ENCODE measurements around the gene AMHR2. TPM values are rescaled to one million over a fixed set of nuclear protein-coding genes. Genes with fewer than 3 reads are reported as not detected.
"Not testable (repeated sequence)": the region's sequence is repeated elsewhere in the genome, so short reads cannot be mapped to it uniquely, and the experiment has no call there.

Gene AMHR2
- polyA plus RNA-seq, 4 donors, result 0.04 to 12.9 (median 0.81) TPM; not detected in 1

GRCh38 chr12:53402351-53402750 is 21.3 kb upstream of the AMHR2 start:
- FAIRE-seq; H3K27ac ChIP-seq (ENCODE audit: low read depth in 1 of 3, low read length in 2 of 3); H3K9me3 ChIP-seq (ENCODE audit: control insufficient read depth in 2 of 2, insufficient read depth in 1 of 2, low read depth in 1 of 2, low read length in 1 of 2); H3K27me3 ChIP-seq (ENCODE audit: control insufficient read depth in 3 of 3, insufficient read depth in 3 of 3, low read length in 3 of 3); H3K4me1 ChIP-seq (ENCODE audit: control insufficient read depth in 3 of 3, insufficient read depth in 2 of 3, low read depth in 1 of 3, low read length in 2 of 3); H3K4me3 ChIP-seq (ENCODE audit: low read depth in 1 of 3, low read length in 3 of 3); DNase-seq: not testable (repeated sequence)
- peaks cover 0 to 69% (median 3%) of the 10 kb centered on the region in 3 donors for H3K36me3 ChIP-seq (ENCODE audit: control insufficient read depth in 3 of 3, insufficient read depth in 2 of 3, low read depth in 1 of 3, low read length in 3 of 3)
- 95 to 99% (median 97%) methylated on average over 15 to 16 of the region's 16 CpGs for WGBS, 3 donors

- H3K9me3 ChIP-seq (ENCODE audit: control insufficient read depth in 2 of 2, insufficient read depth in 1 of 2, low read depth in 1 of 2, low read length in 1 of 2), result no peaks in the 10 kb centered on the region
- no peak overlapping the region for H3K4me3 ChIP-seq (ENCODE audit: low read depth in 1 of 3, low read length in 3 of 3)
- WGBS, 3 donors, result 87 to 88% (median 87%) methylated on average over 6 to 7 of the region's 7 CpGs
- H3K36me3 ChIP-seq (ENCODE audit: control insufficient read depth in 3 of 3, insufficient read depth in 2 of 3, low read depth in 1 of 3, low read length in 3 of 3), result peaks cover 0 to 71% (median 3%) of the 10 kb centered on the region in 3 donors
- no peak overlapping the region for H3K27ac ChIP-seq (ENCODE audit: low read depth in 1 of 3, low read length in 2 of 3)
- DNase-seq, result no peak
- H3K4me1 ChIP-seq (ENCODE audit: control insufficient read depth in 3 of 3, insufficient read depth in 2 of 3, low read depth in 1 of 3, low read length in 2 of 3), result no peaks in the 10 kb centered on the region
- H3K27me3 ChIP-seq (ENCODE audit: control insufficient read depth in 3 of 3, insufficient read depth in 3 of 3, low read length in 3 of 3), result no peaks in the 10 kb centered on the region
- no peak for FAIRE-seq
Observed at GRCh38 chr12:53402871-53403270, 20.8 kb upstream of the AMHR2 start.

GRCh38 chr12:53410951-53411350 is 12.7 kb upstream of the AMHR2 start:
- 96 to 98% (median 96%) methylated on average over 5 of the region's 5 CpGs for WGBS, 3 donors
- H3K4me3 ChIP-seq (ENCODE audit: low read depth in 1 of 3, low read length in 3 of 3), result no peak overlapping the region
- H3K36me3 ChIP-seq (ENCODE audit: control insufficient read depth in 3 of 3, insufficient read depth in 2 of 3, low read depth in 1 of 3, low read length in 3 of 3), result peaks cover 10 to 55% (median 24%) of the 10 kb centered on the region in 3 donors
- H3K27ac ChIP-seq (ENCODE audit: low read depth in 1 of 3, low read length in 2 of 3), result no peak overlapping the region
- no peaks in the 10 kb centered on the region for H3K27me3 ChIP-seq (ENCODE audit: control insufficient read depth in 3 of 3, insufficient read depth in 3 of 3, low read length in 3 of 3)
- no peaks in the 10 kb centered on the region for H3K9me3 ChIP-seq (ENCODE audit: control insufficient read depth in 2 of 2, insufficient read depth in 1 of 2, low read depth in 1 of 2, low read length in 1 of 2)
- no peak for FAIRE-seq
- H3K4me1 ChIP-seq (ENCODE audit: control insufficient read depth in 3 of 3, insufficient read depth in 2 of 3, low read depth in 1 of 3, low read length in 2 of 3), result no peaks in the 10 kb centered on the region
- DNase-seq, result no peak

- Histone ChIP-seq H3K36me3 (ENCODE audit: control insufficient read depth in 3 of 3, insufficient read depth in 2 of 3, low read depth in 1 of 3, low read length in 3 of 3) (peaks cover 10 to 28% (median 24%) of the 10 kb centered on the region in 3 donors), H3K27ac (ENCODE audit: low read depth in 1 of 3, low read length in 2 of 3) (no peak overlapping the region), H3K4me1 (ENCODE audit: control insufficient read depth in 3 of 3, insufficient read depth in 2 of 3, low read depth in 1 of 3, low read length in 2 of 3) (no peaks in the 10 kb centered on the region), H3K4me3 (ENCODE audit: low read depth in 1 of 3, low read length in 3 of 3) (no peak overlapping the region), H3K27me3 (ENCODE audit: control insufficient read depth in 3 of 3, insufficient read depth in 3 of 3, low read length in 3 of 3) (no peaks in the 10 kb centered on the region), H3K9me3 (ENCODE audit: control insufficient read depth in 2 of 2, insufficient read depth in 1 of 2, low read depth in 1 of 2, low read length in 1 of 2) (no peaks in the 10 kb centered on the region)
- FAIRE-seq (no peak), DNase-seq (no peak)
- WGBS, 3 donors, result 66 to 76% (median 68%) methylated on average over 3 of the region's 3 CpGs
Observed at GRCh38 chr12:53413485-53414204, 10.0 kb upstream of the AMHR2 start.

GRCh38 chr12:53414756-53415417 is 8.8 kb upstream of the AMHR2 start:
- H3K9me3 ChIP-seq (ENCODE audit: control insufficient read depth in 2 of 2, insufficient read depth in 1 of 2, low read depth in 1 of 2, low read length in 1 of 2), result no peaks in the 10 kb centered on the region
- H3K27ac ChIP-seq (ENCODE audit: low read depth in 1 of 3, low read length in 2 of 3), result no peak overlapping the region
- no peak for FAIRE-seq
- DNase-seq, result no peak
- H3K4me3 ChIP-seq (ENCODE audit: low read depth in 1 of 3, low read length in 3 of 3), result no peak overlapping the region
- peaks cover 7 to 18% (median 16%) of the 10 kb centered on the region in 3 donors for H3K36me3 ChIP-seq (ENCODE audit: control insufficient read depth in 3 of 3, insufficient read depth in 2 of 3, low read depth in 1 of 3, low read length in 3 of 3)
- H3K27me3 ChIP-seq (ENCODE audit: control insufficient read depth in 3 of 3, insufficient read depth in 3 of 3, low read length in 3 of 3), result no peaks in the 10 kb centered on the region
- no peaks in the 10 kb centered on the region for H3K4me1 ChIP-seq (ENCODE audit: control insufficient read depth in 3 of 3, insufficient read depth in 2 of 3, low read depth in 1 of 3, low read length in 2 of 3)
- 16 to 36% (median 30%) methylated on average over 3 of the region's 3 CpGs for WGBS, 3 donors

- DNase-seq; H3K9me3 ChIP-seq (ENCODE audit: control insufficient read depth in 2 of 2, insufficient read depth in 1 of 2, low read depth in 1 of 2, low read length in 1 of 2); H3K27me3 ChIP-seq (ENCODE audit: control insufficient read depth in 3 of 3, insufficient read depth in 3 of 3, low read length in 3 of 3); H3K4me3 ChIP-seq (ENCODE audit: low read depth in 1 of 3, low read length in 3 of 3); FAIRE-seq; H3K4me1 ChIP-seq (ENCODE audit: control insufficient read depth in 3 of 3, insufficient read depth in 2 of 3, low read depth in 1 of 3, low read length in 2 of 3): not testable (repeated sequence)
- Histone ChIP-seq H3K36me3 (ENCODE audit: control insufficient read depth in 3 of 3, insufficient read depth in 2 of 3, low read depth in 1 of 3, low read length in 3 of 3) (peaks cover 7 to 12% (median 7%) of the 10 kb centered on the region in 3 donors), H3K27ac (ENCODE audit: low read depth in 1 of 3, low read length in 2 of 3) (peak overlapping the region in 1 of 3 donors; percentile 12)
- WGBS, 3 donors, result 70 to 98% (median 93%) methylated on average over 2 of the region's 2 CpGs
Observed at GRCh38 chr12:53415752-53416389, 7.8 kb upstream of the AMHR2 start.

GRCh38 chr12:53417291-53417816 is 6.3 kb upstream of the AMHR2 start:
- 65 to 76% (median 69%) methylated on average over 9 of the region's 9 CpGs for WGBS, 3 donors
- H3K36me3 ChIP-seq (ENCODE audit: control insufficient read depth in 3 of 3, insufficient read depth in 2 of 3, low read depth in 1 of 3, low read length in 3 of 3); H3K27ac ChIP-seq (ENCODE audit: low read depth in 1 of 3, low read length in 2 of 3); H3K9me3 ChIP-seq (ENCODE audit: control insufficient read depth in 2 of 2, insufficient read depth in 1 of 2, low read depth in 1 of 2, low read length in 1 of 2); DNase-seq; H3K4me3 ChIP-seq (ENCODE audit: low read depth in 1 of 3, low read length in 3 of 3); H3K27me3 ChIP-seq (ENCODE audit: control insufficient read depth in 3 of 3, insufficient read depth in 3 of 3, low read length in 3 of 3); FAIRE-seq; H3K4me1 ChIP-seq (ENCODE audit: control insufficient read depth in 3 of 3, insufficient read depth in 2 of 3, low read depth in 1 of 3, low read length in 2 of 3): not testable (repeated sequence)

- Histone ChIP-seq H3K4me1 (ENCODE audit: control insufficient read depth in 3 of 3, insufficient read depth in 2 of 3, low read depth in 1 of 3, low read length in 2 of 3) (peaks cover 0 to 8% (median 2%) of the 10 kb centered on the region in 3 donors), H3K4me3 (ENCODE audit: low read depth in 1 of 3, low read length in 3 of 3) (no peak overlapping the region)
- FAIRE-seq, result no peak
Observed at GRCh38 chr12:53418221-53418620, 5.4 kb upstream of the AMHR2 start.

More at GRCh38 chr12:53418221-53418620, 5.4 kb upstream of the AMHR2 start:
- H3K27me3 ChIP-seq (ENCODE audit: control insufficient read depth in 3 of 3, insufficient read depth in 3 of 3, low read length in 3 of 3), result no peaks in the 10 kb centered on the region
- no peak for DNase-seq
- H3K27ac ChIP-seq (ENCODE audit: low read depth in 1 of 3, low read length in 2 of 3), result no peak overlapping the region
- H3K36me3 ChIP-seq (ENCODE audit: control insufficient read depth in 3 of 3, insufficient read depth in 2 of 3, low read depth in 1 of 3, low read length in 3 of 3), result no peaks in the 10 kb centered on the region
- H3K9me3 ChIP-seq (ENCODE audit: control insufficient read depth in 2 of 2, insufficient read depth in 1 of 2, low read depth in 1 of 2, low read length in 1 of 2), result no peaks in the 10 kb centered on the region
- 73 to 83% (median 75%) methylated on average over 3 of the region's 3 CpGs for WGBS, 3 donors

All from small intestine (tissue), 7 donors.